ENCODE results near the gene OGFOD1.
A peak's percentile ranks its signal among the peaks of the same experiment; 100 is the strongest.
"Not testable (repeated sequence)": the region's sequence is repeated elsewhere in the genome, so short reads cannot be mapped to it uniquely, and the experiment has no call there.

Gene OGFOD1

DNA sequence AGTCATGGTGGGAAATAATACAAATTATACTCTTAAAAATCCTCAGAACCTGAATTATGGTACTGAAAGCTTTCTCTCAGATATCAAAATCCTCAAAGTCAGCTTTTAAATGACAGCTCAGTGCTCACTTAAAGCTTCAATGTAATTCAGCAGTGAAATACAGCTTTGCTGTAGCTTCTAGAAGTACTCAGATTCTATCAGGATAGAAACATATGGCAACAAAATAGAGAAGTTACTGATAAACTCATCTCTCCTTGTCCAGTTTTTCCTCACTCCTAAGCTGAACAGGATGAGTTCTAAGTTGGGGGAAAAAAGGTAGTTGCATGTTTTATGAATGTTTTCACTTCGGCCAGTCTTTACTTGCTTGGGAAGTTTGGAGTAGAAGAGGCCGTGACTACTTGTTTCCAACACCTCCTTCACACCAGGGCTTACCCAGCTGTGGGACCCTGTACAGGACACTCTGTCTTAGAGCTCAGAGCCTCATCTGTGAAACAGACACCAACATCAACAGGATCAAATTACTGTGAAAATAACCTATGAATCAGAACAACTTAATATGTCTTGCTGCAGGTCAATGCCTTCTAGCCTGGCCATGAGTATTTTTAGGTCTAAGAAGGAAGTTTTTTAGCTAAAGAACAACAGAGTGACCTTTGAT, 30.2 kb downstream of the OGFOD1 start:
- DNase-seq, result no peak

DNA sequence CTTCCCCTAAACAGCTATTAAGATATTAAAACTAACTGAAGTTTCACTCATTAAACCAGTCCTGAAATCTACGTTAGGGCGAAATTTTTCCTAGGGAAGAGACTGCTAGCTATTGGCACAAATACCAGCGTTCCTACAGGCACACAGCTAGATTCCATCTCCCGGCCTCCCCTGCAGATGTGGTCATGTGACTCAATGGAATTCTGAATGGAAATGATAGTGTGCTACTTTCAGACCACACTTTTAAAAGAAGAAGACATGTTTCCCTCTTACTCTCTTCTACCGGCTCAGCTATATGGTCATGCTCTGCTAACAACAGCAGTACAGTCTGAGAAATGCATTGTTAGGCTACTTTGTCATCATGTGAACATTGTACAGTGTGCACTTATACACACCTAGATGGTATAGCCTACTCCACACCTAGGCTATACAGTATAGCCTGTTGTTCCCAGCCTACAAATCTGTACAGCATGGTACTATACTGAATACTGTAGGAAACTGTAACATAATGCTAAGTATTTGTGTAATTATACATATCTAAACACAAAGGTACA, 31.4 kb downstream of the OGFOD1 start:
- no peak for DNase-seq

DNA sequence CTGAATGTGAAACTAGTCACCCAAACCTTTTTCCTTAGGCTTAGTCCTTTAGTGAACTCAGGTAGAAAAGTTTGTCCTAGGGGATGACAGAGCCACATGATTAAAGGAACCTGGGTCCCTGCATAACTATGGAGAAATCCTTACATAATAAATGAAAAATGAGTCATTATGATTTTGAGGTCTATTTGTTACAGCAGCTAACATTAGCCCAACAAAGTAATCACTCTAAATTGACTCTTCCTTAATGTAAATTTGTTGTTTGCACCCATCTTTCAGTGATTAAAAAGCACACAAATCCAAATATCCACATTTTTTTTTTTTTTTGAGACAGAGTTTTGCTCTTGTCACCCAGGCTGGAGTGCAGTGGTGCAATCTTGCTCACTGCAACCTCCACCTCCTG, 32.0 kb downstream of the OGFOD1 start:
- DNase-seq, result no peak

DNA sequence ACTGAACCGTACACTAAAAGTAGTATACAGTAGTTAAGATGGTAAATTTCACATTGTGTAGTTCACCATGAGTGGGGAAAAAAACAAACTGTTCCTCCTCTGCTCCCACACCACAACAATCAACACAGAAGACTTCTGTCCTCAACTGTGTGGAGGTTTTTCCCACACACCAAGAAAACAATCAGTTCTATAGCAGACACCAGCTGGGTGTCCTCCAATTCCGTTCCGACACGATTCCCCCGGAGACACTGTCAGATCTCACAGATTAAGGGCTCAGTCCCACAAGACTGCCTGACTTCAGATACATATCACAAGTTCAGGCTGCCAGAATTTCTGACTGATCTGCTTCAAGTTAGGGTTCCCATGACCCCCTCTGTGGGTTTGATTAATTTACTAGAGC, 36.7 kb downstream of the OGFOD1 start:
- no peak for DNase-seq

DNA sequence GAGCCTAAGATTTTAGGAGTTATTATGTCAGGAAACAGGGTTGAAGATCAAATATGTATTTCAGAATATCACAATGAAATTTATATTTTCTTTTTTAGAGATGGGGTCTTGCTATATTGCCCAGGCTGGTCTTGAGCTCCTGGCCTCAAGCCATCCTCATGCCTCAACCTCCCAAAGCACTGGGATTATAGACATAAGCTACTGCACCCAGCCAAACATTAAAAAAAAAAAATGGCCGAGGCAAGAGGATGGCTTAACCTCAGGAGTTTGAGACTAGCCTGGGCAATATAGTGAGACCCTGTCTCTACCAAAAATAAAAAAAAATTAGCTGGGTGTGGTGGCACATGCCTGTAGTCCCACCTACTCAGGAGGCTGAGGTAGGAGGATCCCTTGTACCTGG, 37.5 kb downstream of the OGFOD1 start:
- DNase-seq, result not testable (repeated sequence)

DNA sequence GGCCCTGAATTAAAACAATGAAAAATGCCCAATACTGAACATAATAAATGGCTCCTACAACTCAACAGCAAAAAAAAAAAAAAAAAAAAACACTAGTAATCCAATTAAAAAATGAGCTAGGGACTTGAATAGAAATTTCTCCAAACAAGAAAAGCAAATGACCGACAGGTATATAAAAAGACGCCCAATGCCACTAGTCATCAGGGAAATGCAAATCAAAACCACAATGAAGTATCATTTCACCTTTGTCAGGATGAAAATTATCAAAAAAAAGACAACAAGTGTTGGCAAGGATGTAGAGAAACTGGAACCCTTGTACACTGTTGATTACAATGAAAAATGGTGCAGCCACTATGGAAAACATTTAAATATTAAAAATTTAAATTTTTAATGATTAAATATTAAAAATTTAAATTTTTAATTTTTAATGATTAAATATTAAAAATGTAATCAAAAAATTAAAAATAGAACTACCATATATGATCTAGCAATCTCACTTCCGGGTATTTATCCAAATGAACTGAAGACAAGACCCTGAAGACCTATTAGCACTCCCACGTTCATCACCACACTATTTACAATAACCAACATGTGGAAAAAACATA, 40.4 kb downstream of the OGFOD1 start:
- DNase-seq, result no peak

DNA sequence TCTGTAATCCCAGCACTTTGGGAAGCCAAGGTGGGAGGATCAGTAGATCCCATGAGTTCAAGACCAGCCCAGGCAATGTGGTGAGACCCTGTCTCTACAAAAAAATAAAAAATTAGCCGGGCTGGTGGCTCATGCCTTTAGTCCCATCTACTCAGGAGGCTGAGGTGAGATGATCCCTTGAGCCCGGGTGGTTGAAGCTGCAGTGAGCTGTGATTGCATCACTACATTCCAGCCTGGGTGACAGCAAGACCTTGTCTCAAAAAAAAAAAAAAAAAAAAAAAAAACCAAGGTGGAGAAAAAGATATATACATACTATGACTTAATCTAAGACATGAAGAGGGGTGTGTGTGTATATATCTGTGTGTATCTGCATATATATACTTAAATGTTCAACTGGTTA, 41.8 kb downstream of the OGFOD1 start:
- no peak for DNase-seq

DNA sequence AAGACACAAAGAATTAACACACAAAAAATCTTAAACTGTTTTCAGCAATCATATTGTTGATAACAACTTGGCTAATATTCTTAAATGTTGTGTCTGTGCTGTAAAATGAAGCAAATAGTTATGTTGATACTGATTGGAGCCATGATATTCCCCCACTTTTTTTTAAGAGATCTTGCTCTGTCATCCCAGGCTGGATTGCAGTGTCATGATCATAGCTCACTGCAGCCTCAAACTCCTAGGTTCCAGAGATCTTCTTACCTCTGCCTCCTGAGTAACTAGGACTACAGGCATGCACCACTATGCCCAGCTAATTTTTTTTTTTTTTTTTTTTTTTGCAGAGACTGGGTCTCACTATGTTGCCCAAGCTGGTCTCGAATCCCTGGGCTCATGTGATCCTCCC, 42.5 kb downstream of the OGFOD1 start:
- no peak for DNase-seq

DNA sequence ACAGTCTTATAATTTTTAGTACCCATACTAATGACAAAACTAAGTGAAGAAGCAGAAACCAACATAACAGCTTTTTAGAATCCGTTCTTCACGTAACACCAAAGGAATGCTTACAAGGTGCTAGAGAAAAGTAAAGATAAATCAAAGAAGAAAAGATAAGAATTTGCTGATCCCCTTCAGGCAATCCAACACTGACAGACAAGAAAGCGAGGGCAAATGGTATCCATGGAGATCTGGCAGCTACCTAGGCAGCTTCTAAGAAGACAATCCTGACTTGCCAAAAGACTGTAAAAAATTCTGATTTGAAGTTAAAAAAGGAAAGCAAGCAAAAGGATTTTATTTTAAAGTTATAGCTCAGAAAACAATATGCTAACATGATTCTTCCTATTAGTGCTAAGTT, 53.8 kb downstream of the OGFOD1 start:
- no peak for DNase-seq

DNA sequence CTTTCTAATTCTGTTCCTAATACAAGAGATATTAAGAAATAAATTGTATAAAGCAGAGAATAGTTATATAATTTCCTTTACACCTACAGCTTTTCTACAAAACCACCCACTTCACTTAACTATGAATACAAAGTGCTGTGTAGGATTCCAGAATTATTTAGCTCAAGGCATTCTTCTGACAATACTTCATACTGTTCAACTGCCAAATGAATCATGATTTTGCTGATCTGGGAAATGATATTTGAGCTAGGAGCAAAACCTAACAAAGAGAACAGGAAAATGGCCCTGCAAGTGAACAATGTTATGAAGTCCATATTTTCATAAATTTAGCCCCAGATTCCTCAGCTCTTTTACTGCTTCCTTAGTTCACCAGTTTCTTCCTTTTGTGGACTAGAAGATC, 55.6 kb downstream of the OGFOD1 start:
- DNase-seq, result no peak

DNA sequence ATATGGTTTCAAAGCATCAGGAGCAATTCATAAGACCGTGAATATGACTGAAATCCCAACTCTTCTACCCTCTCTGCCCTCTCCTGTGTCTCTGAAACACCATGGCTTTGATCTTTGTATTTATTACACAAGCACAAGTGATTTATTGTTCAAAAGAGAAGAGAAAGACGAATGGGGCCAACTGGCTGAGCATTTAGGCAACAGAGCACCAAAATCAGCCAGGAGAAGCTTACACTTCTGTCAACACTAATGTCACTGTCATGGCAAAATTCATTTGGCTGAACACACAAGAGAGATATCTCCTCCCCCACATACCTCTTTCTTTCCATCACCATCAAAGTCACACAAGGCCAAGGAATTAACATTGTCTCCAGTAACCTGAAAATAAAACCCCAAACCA, 59.2 kb downstream of the OGFOD1 start:
- DNase-seq, result no peak

DNA sequence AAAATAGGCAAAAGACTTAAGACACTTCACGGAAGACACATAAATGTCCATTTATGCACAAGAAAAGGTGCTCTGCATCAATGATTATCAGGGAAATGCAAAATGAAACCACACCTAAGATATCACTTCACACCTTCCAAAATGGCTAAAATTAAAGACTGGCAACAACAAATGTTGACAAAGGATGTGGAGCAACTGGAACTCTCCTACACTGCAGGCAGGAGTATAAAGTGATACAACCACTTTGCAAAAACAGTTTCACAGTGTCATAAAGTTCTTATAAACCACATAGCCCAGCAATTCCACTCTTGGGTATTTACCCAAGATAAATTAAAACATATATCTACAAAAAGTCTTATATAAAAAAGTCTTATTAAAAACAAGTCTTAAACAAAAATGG, 60.7 kb downstream of the OGFOD1 start:
- no peak for DNase-seq

DNA sequence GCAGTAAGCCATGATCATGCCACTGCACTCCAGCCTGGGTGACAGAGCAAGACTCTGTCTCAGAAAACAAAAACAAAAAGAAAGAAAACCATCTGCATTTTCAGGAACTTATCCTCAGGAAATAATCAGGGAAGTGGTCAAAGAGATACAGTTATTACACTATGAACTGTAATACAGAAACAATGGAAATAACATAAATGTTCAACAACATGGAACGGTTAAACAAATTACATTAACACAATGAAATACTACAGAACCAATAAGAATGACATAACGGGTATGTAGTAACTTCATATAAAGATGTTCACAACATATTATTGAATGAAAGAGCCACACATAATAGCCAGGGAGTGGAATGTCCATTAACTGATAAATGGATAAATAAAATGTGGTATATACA, 61.7 kb downstream of the OGFOD1 start:
- no peak for DNase-seq

DNA sequence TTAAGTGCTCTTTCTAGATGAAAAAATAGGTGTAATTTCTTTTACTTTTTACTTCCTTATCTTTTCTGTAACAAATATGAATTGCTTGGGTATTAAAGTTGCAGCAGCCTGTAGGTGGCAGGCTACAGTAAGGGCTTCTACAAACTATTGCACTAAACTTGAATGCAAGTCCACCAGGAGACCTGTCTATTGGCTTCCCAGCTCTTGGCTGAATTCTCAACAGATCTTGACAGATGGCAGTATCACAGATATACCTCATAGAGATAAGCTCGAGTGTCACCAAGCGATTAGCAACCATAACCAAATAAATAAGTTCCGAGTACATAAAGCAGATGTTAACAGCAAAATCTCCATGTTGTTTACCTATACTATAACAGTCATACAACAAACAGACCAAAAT, 62.6 kb downstream of the OGFOD1 start:
- peak; percentile 13 to 49 (median 25) for DNase-seq

DNA sequence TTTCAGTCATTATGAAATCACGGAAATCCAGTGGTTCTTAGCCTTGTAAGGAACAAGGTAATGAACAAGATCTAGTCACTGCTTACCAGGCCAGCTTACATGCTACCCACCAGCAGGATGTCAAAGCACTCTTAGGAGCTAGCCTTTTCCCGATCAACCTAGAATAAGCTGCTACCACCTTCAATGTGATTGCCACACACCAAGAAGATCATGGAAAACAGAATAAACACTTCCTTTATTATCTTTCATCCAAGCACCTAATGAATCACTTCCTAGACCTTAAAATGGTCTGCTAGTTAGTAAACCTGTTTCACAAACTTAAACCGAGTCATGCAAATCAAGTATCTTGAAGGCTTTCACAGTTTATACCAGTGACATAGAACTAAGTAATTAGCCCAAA, 63.5 kb downstream of the OGFOD1 start:
- DNase-seq, result no peak

DNA sequence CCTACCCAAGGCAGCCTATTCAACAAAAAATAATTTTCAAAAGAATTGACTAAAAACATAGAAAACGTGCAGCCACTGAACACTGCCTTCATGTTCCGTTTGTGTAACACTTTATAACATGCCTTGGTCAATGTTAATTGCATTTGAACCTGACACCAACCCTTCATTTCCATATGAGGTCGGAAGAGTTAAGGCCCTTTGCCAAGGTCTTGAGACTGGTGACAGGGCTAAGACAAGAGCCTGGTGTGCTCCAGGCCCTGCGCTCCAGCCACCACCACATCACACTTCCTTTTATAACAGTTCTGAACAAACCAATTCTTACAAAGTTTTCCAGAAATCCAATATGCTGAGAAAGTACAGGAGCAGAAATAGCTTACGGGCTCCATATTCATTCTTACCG, 64.3 kb downstream of the OGFOD1 start:
- no peak for DNase-seq

DNA sequence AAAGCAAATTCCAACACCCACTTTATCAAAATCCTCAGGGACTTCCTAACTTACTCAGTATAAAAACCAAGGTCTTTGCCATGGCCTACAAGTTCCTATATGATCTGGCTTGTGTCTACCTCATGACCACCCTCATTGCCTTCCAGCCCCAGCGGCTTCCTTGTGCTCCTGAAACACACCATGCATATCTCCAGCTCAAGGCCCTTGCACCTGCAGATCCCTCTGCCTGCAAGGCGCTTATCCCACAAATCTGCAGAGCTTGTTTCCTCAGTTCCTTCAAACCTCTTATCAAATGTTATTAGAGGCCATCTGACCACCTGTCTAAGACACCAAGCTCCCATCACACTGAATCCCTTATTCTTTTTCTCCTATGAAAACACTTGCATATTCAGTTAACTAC, 65.9 kb downstream of the OGFOD1 start:
- no peak for DNase-seq

DNA sequence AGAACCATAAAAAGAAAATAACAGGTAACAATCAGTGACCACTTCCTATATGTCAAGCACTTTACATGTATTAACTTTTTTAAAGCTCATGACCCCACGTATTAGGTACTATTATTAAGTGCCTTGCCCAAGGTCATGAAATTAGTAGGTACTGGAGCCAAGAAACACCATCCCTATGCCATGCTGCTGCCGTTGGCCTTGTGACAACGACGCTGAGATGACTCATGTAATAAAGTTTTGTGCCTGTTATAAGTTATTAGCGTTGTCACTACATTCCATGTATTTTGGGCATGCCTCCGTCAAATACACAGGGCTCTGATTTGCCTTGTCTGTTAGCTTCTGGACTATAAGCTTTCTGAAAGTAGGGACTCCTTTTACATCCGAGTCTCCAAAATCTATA, 67.1 kb downstream of the OGFOD1 start:
- DNase-seq, result no peak

DNA sequence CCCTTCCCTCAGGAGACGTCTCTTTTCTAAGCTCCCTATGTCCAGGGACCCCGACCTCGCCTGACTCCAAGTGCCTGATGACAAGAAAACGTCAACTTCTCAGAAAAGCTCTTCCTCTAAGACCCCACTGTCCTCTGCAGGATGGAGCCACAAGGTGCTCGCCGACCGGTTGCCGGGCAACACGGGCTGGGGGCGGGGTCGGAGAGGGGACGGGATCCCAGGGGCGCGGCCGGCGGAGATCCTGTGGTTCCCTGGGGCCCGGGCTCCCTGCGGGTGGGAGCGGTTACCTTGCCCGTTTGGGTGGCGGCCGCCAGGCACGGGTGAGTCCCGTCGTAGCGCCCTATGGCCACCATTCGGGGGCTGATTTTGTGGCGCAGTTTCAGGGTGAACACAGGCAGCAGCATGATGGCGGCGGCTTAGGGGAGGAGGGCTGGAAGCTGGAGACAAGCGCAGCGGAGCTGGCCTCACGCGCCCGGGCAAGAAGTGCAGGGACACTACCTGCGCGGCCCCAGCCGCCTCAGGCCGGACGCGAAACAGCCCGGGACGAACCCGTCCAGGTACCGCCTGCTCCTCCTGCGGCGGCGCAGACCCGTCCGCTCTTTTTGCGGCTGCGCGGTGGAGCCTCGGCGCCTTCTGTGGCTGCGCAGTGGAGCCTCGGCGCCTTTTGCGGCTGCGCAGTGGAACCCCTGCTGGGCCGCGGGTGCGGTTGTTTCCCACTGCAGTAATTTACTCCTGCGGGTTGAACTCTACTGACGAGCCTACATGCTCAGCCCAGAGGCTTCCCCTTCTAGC, 68.3 kb downstream of the OGFOD1 start, which contains the start of gene BBS2:
Gene BBS2 (minus strand): TSS at position 566 of the 792 bp plus-strand sequence. CDS start 162 bp downstream, at position 404.
- peak; percentile 81 to 90 (median 85) for DNase-seq

DNA sequence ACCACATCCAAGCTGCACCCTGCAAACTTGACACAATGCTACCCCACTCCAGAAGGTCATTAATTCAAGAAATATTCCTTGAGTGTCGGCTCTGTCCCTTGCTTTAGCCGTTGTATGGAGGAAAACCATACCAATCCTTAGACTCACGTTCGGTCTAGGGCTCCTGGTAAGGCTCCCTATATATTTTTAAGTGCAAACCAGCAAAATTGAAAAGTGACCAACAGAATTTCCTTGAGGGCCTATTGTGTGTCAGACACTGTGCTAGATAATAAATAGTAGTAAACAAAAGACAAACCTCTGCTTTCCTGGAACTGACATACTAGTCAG, 68.9 kb downstream of the OGFOD1 start:
- no peak for DNase-seq

DNA sequence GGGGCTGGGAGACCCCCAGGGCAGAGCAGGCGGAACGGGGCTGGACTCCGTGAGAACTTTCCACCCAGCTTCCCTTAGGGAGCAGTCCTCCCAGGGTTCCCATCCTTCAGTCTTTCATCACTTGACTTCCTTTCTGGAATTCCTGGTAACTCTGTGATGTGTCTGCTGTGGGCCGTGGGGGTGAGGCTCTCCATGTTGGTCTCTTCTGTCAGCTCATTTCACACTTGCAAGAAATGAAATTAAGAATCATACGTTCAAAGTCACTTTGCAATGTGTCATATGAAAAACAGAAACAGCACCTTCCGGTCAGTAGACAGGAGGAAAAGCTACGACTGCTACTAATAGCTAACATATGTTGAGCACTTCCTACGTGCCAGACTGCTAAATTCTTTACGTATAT, 73.9 kb downstream of the OGFOD1 start:
- DNase-seq, result no peak
